HCT116 (cell line): ENCODE data around the gene STRN.

Source experiments
- ATF3 ChIP-seq: IDR thresholded peaks from 2 replicates; pipeline ENCODE4 v1.6.1; 2012
- CBX3 ChIP-seq: IDR thresholded peaks from 2 replicates; pipeline ENCODE4 v1.6.1; 2012; ENCODE audit warnings: low read depth
- CTCF ChIP-seq, 3 experiments: fragments of 200-600 bp in 1 of 3; sonication (generic) in 1 of 3; IDR thresholded peaks in 2 of 3; conservative IDR thresholded peaks in 1 of 3; 2 replicates each; pipeline ENCODE4 v1.5.1; 2012 to 2017; ENCODE audit warnings: low read depth in 2 of 3, low read length in 2 of 3, antibody characterized with exemption in 1 of 3, borderline replicate concordance in 1 of 3, control low read depth in 1 of 3, mild to moderate bottlenecking in 1 of 3, mixed read lengths in 1 of 3, mixed run types in 1 of 3, moderate library complexity in 1 of 3; ENCODE audit not compliant: insufficient read depth in 1 of 3
- EZH2 ChIP-seq: fragments of 200-600 bp; sonication (generic); IDR thresholded peaks from 2 replicates; pipeline ENCODE4 v1.6.1; 2017; ENCODE audit warnings: antibody characterized with exemption, mixed run types
- EZH2phosphoT487 ChIP-seq: fragments of 200-600 bp; IDR thresholded peaks from 2 replicates; pipeline ENCODE4 v1.6.1; 2018; ENCODE audit warnings: antibody characterized with exemption, borderline replicate concordance
- FOSL1 ChIP-seq: IDR thresholded peaks from 2 replicates; pipeline ENCODE4 v1.6.1; 2012; ENCODE audit warnings: low read depth
- POLR2A ChIP-seq: IDR thresholded peaks from 2 replicates; pipeline ENCODE4 v1.7.0; 2011; ENCODE audit warnings: borderline replicate concordance; ENCODE audit not compliant: insufficient read depth, insufficient read length; ENCODE audit errors: extremely low read depth
- POLR2AphosphoS5 ChIP-seq: IDR thresholded peaks from 2 replicates; pipeline ENCODE4 v1.6.1; 2011; ENCODE audit warnings: mild to moderate bottlenecking, low read depth, low read length, moderate library complexity
- RAD21 ChIP-seq: IDR thresholded peaks from 2 replicates; pipeline ENCODE4 v1.6.1; 2012; ENCODE audit warnings: low read depth, mild to moderate bottlenecking
- SRF ChIP-seq: IDR thresholded peaks from 2 replicates; pipeline ENCODE4 v1.6.1; 2012; ENCODE audit warnings: low read depth
- TCF7L2 ChIP-seq: IDR thresholded peaks from 2 replicates; pipeline ENCODE4 v1.7.0; 2011; ENCODE audit warnings: borderline replicate concordance, inconsistent platforms; ENCODE audit not compliant: insufficient read depth, insufficient read length; ENCODE audit errors: extremely low read depth
- ZBTB33 ChIP-seq: IDR thresholded peaks from 2 replicates; pipeline ENCODE4 v1.6.1; 2011; ENCODE audit warnings: mild to moderate bottlenecking, low read length, moderate library complexity; ENCODE audit not compliant: insufficient replicate concordance; ENCODE audit errors: extremely low read depth

- no peak for TF ChIP-seq POLR2A
- no peak for TF ChIP-seq EZH2
- no peak for TF ChIP-seq CTCF (IDR thresholded peaks at IDR 0.05 in 2 of 3, conservative IDR thresholded peaks at IDR 0.05 in 1 of 3; ENCODE audit: borderline replicate concordance in 1 of 3, insufficient read depth in 1 of 3, low read depth in 2 of 3, low read length in 2 of 3)
- TF ChIP-seq ZBTB33: no peak
- no peak for TF ChIP-seq RAD21
- no peak for TF ChIP-seq SRF
- no peak for TF ChIP-seq POLR2AphosphoS5
- no peak for TF ChIP-seq ATF3
- TF ChIP-seq FOSL1: no peak
- no peak for TF ChIP-seq EZH2phosphoT487
- no peak for TF ChIP-seq CBX3
- no peak for TF ChIP-seq TCF7L2
Measured at GRCh38 chr2:36904636-36905035, 61.7 kb downstream of the STRN start.
